DMS 273 (cell line): ENCODE results near the gene GKN1.

Experiments used
- DNase-seq: peaks from one replicate; lab custom pipeline; 2025; ENCODE audit not compliant: unreplicated experiment; lab: John Stamatoyannopoulos, UW

The GKN1 gene

GRCh38 chr2:69003731-69004130 lies 29.3 kb downstream of the GKN1 start:
- no peak for DNase-seq

DNA sequence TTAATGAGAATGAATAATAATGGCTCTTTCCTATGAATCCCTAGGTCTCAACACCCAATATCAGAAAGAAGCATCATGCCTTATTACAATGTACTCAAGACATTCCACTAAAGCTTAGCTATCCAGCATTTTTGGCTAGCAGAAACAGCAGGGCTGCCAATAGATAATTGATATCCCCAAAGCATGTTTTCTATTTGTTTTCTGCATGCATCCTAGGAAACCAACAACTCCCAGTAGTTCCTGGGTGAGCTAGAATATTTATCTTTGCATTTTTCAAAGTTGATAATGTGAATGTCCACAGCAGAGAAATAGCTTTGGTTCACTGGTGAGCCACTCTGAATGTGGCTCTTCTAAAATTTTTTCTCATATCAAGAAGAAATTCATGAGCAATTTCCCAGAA lies 32.7 kb downstream of the GKN1 start:
- no peak for DNase-seq

DNA sequence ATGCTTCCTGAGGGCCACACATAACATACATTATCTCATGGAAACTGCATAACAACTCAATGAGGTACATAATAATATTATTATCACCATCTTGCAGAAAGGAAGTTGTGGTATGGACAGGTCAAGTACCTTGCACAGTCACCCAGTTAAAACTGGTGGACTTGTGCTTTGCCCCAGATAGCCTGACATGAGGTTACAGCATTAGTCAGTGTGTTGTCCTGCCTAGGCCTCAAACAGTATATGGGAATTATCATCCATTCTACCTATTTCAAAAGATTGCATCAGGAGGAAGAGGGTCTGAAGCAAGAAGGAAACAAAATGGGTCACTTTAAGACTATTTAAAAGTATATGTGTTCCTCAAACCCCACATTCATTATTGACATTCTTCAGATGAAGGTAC lies 33.2 kb downstream of the GKN1 start:
- no peak for DNase-seq

- DNase-seq = no peak
These were observed 36.2 kb downstream of the GKN1 start for GRCh38 chr2:69010437-69011194.

DNA sequence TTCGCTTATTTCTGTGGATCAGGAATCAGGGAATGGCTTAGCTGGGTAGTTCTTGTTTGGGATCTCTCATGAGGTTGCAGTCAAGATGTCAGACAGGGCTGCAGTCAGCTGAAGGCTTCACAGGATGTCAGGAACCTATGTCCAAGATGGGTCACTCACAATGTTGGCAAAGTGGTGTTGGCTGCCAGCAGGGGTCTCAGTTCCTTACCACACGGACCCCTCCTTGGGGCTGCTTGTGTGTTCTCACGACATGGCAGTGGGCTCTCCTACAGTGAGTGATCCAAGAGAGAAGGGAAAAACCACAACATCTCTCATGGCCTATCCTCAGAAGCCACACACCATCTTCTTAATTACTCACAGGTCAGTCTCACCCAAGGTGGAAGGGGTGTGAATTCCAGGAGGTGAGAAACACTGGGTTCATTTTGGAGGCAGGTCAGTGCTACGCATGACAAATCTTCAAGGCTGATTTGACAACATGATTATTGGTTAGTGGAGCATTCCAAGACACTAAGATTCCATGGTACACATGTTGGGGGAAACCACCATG lies 37.2 kb downstream of the GKN1 start:
- peak; percentile 11 for DNase-seq

- peak; percentile 90 for DNase-seq
These were observed 38.1 kb downstream of the GKN1 start for GRCh38 chr2:69012310-69013141.

- DNase-seq = peak; percentile 91
These were observed 38.9 kb downstream of the GKN1 start, which contains the start of gene ANTXR1 for GRCh38 chr2:69013142-69013839. Gene ANTXR1 (plus strand): TSS chr2:69013179. CDS start chr2:69013500, 321 bp downstream.

GRCh38 chr2:69013840-69014821 lies 39.7 kb downstream of the GKN1 start:
- peak; percentile 54 for DNase-seq

DNA sequence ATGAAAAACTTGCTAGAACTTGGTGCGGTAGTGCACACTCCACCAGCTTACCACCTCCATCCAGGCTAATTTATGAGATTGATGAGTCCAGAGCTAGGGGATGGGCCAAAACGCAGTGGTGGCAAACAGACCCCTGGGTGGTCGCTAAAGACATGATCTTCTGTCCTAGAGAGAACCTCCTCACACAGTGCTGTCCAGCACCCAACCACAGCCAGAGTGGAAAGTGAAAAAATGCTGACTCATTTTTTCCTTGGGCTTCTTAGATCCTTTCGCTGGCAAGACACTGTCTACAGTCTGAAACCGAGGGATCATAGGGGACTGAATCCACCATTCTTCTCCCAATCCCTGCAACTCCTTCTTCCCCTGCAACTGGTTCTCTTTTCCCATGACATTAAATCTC lies 42.6 kb downstream of the GKN1 start:
- no peak for DNase-seq

GRCh38 chr2:69017835-69018234 lies 43.4 kb downstream of the GKN1 start:
- DNase-seq = no peak

DNA sequence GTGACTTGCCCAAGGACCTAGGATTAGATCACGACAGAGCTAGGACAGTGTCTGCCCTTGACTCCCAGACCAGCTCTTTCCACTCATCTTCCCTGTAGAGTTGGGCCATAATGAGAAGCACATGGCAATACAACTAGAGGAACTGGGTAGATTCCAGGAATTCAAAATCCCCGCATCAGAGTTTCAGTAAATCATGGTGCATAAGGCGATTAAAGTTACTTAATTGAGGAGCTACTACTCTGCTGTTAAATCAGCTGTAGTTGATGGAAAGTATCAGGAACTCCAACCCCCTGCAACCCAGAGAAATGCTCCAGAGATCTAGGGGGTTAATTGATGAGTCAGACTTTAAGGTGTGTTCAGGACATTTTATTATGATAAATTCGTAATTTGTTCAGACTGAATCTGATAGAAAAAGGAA lies 44.3 kb downstream of the GKN1 start:
- DNase-seq = no peak

DNA sequence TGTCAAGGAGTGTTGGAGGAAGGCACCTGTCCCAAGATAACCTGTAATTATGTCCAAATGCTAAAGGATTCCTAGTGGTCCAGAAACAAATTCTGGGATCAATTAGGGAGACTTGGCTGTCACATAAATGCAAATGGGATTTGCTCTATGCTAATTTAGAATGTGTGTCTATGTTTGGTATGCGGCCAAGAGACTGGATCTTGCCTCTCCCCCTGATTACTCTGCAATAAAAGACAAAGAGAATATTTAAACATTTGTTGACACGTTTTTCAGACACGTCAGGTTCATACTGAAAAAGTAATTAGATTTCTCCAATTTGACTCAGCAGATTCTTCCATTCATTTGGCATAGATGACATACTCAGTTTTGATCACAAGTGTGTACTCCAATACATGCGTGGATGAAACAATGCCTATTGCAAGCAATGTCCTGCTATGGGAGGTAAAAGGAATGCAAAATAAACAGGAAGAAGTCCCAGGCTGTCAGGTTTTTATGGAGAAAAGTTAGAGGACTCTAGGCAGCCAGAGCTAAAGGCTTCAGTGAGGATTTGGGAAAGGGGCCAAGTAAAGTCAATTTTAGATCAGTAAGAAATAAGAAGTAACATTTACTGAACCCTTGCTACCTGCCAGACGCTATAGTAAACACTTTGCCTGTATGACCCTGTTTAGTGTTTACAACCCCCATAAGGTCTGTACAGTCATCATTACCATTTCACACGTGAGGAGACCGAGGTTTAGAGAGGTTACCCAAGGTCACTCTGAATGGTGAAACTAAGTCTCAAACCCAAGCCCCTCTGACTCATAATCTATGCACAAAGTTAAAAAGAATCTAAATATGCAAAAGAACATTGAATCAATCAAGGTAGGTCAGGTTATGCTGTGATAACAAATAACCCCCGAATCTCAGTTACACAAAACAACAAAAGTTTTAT lies 46.3 kb downstream of the GKN1 start:
- DNase-seq = peak; percentile 9

DNA sequence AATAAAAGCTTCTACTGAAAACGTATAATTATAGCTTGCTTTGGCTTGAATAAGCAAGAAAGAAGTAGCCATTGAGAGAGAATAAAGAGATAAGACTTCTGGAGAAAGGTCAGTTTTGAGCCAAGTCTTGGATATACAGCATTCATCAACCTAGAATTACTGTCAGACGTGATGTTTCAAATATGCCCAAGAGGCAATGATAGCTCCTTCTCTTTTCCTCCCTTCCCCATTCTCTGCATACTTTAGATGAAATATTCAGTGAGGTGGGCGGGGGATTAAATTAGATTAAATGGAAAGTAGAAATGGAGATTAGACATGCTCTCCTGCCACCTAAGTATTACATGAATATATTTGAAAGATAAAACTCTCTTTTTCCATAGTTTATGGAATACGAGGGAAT lies 47.3 kb downstream of the GKN1 start:
- no peak for DNase-seq

DNA sequence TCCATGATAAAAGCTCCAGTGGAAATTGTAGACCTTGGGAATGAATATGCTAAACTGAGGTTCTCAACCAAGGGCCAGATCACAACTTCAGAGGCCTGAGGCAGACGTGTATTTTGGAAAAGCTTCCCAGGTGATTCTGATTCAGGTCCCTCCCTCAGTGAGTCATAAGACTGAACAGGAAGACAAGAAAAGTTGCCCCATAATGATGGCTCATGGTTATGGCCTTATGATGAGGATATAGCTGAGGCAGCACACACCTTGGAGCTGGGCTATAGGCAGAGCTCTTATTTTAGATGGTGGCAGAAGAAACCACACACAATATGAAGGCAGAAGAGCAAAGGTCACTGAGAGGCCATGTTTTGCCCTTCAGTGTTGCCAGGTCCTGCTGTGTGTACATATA lies 48.1 kb downstream of the GKN1 start:
- no peak for DNase-seq

- DNase-seq = no peak
These were observed 48.8 kb downstream of the GKN1 start for GRCh38 chr2:69023236-69023635.

- DNase-seq = peak; percentile 20
These were observed 51.6 kb downstream of the GKN1 start for GRCh38 chr2:69026026-69026425.

GRCh38 chr2:69026691-69027459 lies 52.4 kb downstream of the GKN1 start:
- DNase-seq = no peak
